ENCODE results near the gene PLEKHO2. TPM values are rescaled to one million over a fixed set of nuclear protein-coding genes. Genes with fewer than 3 reads are reported as not detected.
"Not testable (repeated sequence)": the region's sequence is repeated elsewhere in the genome, so short reads cannot be mapped to it uniquely, and the experiment has no call there.

PLEKHO2 gene, protein sequence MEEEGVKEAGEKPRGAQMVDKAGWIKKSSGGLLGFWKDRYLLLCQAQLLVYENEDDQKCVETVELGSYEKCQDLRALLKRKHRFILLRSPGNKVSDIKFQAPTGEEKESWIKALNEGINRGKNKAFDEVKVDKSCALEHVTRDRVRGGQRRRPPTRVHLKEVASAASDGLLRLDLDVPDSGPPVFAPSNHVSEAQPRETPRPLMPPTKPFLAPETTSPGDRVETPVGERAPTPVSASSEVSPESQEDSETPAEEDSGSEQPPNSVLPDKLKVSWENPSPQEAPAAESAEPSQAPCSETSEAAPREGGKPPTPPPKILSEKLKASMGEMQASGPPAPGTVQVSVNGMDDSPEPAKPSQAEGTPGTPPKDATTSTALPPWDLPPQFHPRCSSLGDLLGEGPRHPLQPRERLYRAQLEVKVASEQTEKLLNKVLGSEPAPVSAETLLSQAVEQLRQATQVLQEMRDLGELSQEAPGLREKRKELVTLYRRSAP
- 10 to 100 TPM in 2 of 3 donors, 1 to 10 TPM in 1; 7.2 to 63.6 (median 58.9) TPM for polyA plus RNA-seq

- H3K27ac ChIP-seq (ENCODE audit: low read depth, low read length): peak within 1 kb of the TSS; percentile 79
- 1% methylated on average over 61 to 75 of the region's 75 CpGs for WGBS, 3 donors
Measured at GRCh38 chr15:64841344-64842095, at the start of gene PLEKHO2. PLEKHO2 (plus strand) TSS chr15:64841915; CDS start chr15:64842017, 102 bp downstream.

DNA sequence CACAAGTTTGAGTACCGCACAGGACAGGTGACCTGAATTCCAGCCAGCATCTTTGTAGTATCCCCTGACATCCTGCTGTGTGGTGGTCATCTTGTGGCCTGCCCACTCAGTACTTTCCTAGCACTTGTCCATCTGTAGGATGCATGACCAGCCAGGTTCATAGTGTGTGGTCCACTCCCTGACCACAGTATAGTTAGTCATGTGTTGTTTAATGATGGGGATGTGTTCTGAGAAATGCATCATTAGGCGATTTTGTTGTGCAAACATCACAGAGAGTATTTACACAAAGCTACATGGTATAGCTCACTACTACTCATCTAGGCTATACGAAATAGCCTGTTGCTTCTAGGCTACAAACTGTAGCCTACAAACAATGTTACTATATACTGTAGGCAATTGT lies 49.4 kb upstream of the PLEKHO2 start:
- H3K27ac ChIP-seq (ENCODE audit: low read depth, low read length): no peak overlapping the region
- 88 to 93% (median 93%) methylated on average over 3 of the region's 3 CpGs for WGBS, 3 donors

DNA sequence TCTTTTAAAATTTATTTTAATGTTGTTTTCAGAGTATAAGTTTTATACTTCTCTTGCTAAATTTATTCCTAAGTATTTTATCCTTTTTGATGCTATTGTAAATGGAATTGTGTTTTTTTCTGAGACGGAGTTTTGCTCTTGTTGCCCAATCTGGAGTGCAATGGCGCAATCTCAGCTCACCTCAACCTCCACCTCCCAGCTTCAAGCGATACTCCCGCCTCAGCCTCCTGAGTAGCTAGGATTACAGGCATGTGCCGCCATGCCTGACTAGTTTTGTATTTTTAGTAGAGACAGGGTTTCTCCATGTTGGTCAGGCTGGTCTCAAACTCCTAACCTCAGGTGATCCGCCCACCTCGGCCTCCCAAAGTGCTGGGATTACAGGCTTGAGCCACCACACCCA lies 46.4 kb upstream of the PLEKHO2 start:
- not testable (repeated sequence) for H3K27ac ChIP-seq (ENCODE audit: low read depth, low read length)
- 86 to 98% (median 90%) methylated on average over 5 to 7 of the region's 7 CpGs for WGBS, 3 donors

GRCh38 chr15:64795921-64796320 lies 45.8 kb upstream of the PLEKHO2 start:
- 90 to 94% (median 92%) methylated on average over 9 of the region's 9 CpGs for WGBS, 3 donors
- H3K27ac ChIP-seq (ENCODE audit: low read depth, low read length): not testable (repeated sequence)

GRCh38 chr15:64798905-64799304 lies 42.8 kb upstream of the PLEKHO2 start:
- 90 to 95% (median 95%) methylated on average over 9 to 28 of the region's 29 CpGs for WGBS, 3 donors
- not testable (repeated sequence) for H3K27ac ChIP-seq (ENCODE audit: low read depth, low read length)

DNA sequence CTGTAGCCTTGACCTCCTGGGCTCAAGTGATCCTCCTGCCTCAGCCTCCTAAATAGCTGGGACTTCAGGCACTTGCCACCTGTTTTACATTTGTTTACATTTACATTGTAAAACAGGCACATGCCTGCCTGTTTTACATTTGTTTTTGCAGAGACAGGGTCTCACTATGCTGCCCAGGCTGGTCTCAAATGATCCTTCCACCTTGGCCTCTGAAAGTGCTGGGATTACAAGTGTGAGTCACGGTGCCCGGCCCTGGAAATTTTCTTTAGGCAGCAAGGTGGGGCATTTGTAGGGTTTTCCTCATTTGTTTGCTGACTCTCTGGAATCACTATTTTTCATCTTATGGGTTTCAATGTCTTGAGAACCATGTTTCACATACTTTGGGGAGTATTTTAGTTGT lies 41.2 kb upstream of the PLEKHO2 start:
- H3K27ac ChIP-seq (ENCODE audit: low read depth, low read length): no peak overlapping the region
- whole genome bisulfite sequencing, 3 donors: 96 to 97% (median 96%) methylated on average over 2 of the region's 2 CpGs

DNA sequence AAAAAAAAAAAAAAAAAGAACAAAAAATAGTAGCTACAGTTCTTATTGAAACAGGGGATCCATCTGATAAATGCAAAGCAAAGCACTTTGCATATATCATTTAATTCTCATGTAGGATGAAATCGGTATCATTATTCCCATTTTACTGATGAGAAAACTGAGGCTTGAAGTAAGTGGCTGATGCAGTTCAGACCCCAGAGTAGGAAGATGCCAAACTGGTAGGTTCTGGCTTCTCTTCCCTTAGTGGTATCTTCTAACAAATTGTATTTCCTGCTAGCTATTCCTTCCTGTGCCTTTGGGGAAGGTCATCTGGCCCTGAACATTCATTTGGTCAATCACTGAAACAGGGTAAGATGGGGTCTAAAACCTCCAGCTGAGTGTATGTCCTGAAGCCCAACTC lies 38.2 kb upstream of the PLEKHO2 start:
- H3K27ac ChIP-seq (ENCODE audit: low read depth, low read length): no peak overlapping the region
- WGBS, 3 donors: 95 to 100% (median 96%) methylated on average over 1 of the region's 1 CpG

DNA sequence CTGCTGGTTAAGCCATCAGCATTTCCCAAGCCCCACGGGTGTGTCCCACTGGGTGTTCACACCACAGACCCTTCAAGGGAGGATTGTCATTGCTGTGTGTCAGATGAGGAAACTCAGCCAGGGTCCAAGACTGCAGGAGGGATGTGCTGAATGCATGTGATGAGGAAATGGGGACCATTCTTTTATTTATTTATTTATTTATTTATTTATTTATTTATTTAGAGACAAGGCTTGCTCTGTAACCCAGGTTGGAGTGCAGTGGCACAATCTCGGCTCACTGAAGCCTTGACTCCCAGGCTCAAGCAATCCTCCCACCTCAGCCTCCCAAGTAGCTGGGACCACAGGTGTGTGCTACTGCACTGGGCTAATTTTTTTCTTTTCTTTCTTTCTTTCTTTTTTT lies 37.1 kb upstream of the PLEKHO2 start:
- no peak overlapping the region for H3K27ac ChIP-seq (ENCODE audit: low read depth, low read length)
- WGBS, 3 donors: 38 to 64% (median 40%) methylated on average over 2 of the region's 2 CpGs

- WGBS, 3 donors: 75 to 81% (median 78%) methylated on average over 6 of the region's 6 CpGs
- H3K27ac ChIP-seq (ENCODE audit: low read depth, low read length): no peak overlapping the region
Measured at GRCh38 chr15:64806509-64806908, 35.2 kb upstream of the PLEKHO2 start.

DNA sequence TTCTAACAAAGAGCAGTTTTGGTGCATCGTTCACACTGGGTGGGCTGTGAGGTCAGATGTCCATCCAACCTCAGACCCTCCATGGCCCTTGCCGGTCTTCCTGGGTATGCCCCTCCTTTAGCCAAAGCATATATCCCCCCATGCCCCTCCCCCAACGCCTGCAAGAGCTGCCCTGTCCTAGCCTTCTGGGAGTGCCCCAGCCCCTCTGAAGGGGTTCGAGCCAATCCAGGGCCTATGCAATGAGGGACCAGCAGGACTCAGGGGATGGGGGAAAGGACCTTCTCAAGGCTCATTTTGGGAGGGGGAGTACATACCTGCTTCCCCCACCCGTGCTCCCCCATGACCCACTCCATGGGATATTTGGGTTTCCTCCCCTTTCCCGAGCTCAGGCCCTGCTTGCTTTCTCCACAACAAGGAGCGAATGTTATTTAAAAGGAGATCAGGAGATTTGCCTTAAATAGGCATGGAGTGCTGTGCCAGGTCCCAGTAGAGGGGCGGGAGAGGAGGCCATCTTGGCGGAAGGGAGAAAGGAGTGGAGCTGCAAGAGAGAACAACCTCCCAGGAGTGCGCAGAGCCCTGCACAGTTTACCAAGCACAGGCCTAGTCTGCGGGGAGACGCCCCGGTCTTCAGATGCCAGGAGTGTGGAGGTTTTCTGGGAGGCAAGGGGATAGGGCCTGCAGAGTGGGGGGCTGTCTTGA lies 34.5 kb upstream of the PLEKHO2 start:
- WGBS, 3 donors: 69 to 75% (median 72%) methylated on average over 13 of the region's 13 CpGs
- no peak overlapping the region for H3K27ac ChIP-seq (ENCODE audit: low read depth, low read length)

- WGBS, 3 donors: 60 to 78% (median 71%) methylated on average over 6 of the region's 6 CpGs
- no peak overlapping the region for H3K27ac ChIP-seq (ENCODE audit: low read depth, low read length)
Measured at GRCh38 chr15:64807751-64808222, 33.9 kb upstream of the PLEKHO2 start.

GRCh38 chr15:64808785-64809453 lies 32.8 kb upstream of the PLEKHO2 start:
- H3K27ac ChIP-seq (ENCODE audit: low read depth, low read length): no peak overlapping the region

DNA sequence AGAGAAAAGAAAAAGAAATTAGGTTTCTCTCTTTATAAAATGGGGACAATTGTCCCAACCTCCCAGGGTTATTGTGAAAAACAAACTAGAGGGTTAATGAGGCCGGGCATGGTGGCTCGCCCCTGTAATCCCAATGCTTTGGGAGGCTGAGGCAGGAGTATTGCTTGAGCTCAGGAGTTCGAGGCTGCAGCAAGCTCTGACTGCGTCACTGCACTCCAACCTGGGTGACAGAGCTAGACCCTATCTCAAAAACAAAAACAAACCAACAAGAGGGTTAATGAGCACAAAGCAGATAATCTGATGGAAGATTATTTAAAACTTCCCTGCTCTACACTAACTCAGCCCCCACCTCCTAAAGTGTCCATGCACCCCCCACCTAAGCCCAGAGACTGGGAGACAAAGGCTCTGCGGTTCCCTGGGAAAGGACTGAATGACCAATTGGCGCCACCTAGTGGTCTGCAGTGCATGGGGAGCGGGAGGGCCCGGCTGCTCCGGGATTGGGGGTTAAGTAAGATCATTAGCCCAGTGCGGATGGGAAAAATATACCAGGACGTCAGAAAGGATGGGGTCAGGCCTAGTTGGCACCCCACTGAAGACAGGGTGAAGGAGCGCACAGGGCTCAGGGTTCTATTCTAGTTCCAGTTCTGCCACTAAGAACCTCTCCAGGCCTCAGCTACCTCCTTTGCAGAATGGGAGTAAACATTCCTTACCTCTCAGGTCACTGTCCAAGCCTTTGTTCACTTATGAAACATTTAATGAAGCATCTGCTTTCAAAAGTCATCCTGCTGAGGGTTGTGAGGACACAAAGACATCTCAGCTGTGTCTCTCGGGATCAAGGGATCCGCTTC lies 31.8 kb upstream of the PLEKHO2 start:
- 32 to 33% (median 33%) methylated on average over 14 of the region's 14 CpGs for WGBS, 3 donors
- no peak overlapping the region for H3K27ac ChIP-seq (ENCODE audit: low read depth, low read length)

More at GRCh38 chr15:64808785-64809453, 32.8 kb upstream of the PLEKHO2 start:
- 64 to 73% (median 70%) methylated on average over 10 of the region's 10 CpGs for WGBS, 3 donors

DNA sequence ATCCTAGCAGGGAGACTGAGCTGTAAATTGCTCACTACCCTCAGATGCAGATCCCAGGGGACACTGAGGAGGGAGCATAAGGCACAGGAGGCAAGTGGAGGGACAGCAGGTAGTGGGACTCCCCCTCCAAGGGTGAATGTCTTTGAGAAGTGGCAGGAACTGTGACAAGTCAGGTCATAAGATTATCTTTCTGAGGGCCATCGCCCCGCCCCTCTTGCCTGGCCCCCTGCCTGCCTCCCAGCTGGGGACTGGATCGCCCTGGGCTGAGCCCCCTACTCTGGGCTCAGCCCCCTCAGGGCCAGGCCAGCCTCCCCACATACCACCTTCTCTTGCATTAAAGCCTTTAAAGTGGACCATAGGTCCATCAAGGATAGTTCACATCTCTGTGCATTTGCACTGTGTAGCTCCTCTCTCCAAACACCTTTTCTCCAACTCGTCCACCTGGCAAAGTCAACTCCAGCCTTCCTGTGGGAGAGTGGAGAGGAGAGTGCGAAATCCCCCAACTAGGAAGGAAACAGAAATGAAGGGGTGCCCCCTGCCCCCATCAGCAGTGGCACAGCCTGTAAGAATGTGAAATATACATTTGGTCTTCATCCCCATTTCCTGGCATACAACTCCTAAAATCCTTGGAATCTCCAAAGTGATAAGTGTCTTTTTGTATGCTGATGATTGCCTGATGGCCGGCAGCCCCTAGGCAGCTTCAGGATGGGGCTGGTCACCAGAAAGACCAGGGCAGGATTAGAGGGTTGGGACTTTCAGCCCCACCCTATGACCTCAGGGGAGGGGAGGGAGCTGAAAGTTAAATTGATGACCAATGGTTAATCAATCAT lies 31.0 kb upstream of the PLEKHO2 start:
- 81 to 83% (median 81%) methylated on average over 5 to 6 of the region's 6 CpGs for WGBS, 3 donors
- H3K27ac ChIP-seq (ENCODE audit: low read depth, low read length): no peak overlapping the region

DNA sequence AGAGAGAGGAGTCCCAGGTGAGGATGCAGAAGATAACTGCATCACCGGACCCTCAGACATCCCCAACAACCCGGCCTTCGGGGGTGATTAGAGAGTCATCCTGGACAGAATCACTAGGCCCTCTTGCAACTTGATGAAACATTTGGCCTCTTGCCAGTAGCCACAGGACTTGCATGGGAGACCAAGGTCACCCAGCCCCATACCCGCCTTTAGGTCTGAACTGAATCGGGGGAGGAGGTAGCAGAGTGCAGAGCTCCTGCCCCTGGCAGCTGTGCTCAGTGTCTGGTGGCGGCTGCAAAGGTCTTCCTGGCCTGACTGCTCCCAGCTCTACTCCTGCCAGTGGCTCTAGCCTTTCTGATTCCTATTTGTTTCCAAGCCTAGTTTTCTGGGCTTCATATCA lies 28.6 kb upstream of the PLEKHO2 start:
- no peak overlapping the region for H3K27ac ChIP-seq (ENCODE audit: low read depth, low read length)
- 45 to 64% (median 61%) methylated on average over 6 of the region's 6 CpGs for WGBS, 3 donors

GRCh38 chr15:64814283-64814682 lies 27.4 kb upstream of the PLEKHO2 start:
- WGBS, 3 donors: 90 to 97% (median 95%) methylated on average over 8 of the region's 8 CpGs
- not testable (repeated sequence) for H3K27ac ChIP-seq (ENCODE audit: low read depth, low read length)

Data from adipose tissue (tissue), 3 donors.